ENCODE results near the gene BRSK2.

Gene BRSK2

DNA sequence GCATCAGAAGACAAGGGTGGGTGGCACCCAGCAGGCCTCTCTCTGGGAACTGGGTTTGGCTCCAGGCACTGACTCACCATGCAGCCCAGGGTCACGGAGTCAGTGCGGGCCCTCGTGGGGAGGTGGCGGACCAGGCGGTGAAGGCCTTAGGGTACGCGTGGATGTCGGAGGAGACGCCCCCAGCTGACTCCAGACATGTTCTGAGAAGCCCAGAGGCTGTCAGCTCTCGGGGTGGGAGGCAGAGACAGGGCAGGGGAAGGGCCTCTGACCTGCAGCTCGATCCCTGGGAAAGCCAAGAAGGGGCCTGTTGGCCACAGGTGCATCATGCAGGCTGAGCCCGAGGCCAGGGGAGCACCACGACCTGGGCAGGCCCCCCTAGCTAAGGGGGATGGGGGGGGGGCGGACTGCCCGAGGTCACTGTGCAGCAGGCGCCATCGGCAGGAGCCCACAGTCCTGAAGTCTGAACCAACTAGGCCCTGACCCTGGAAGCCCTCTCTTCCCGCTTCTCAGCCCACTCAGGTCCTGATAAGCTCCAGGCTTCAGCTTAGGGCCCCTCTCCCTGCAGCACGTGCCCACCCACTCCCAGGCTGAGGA lies 78.8 kb downstream of the BRSK2 start:
- DNase-seq (ENCODE audit: low read depth in 2 of 2), result no peak

DNA sequence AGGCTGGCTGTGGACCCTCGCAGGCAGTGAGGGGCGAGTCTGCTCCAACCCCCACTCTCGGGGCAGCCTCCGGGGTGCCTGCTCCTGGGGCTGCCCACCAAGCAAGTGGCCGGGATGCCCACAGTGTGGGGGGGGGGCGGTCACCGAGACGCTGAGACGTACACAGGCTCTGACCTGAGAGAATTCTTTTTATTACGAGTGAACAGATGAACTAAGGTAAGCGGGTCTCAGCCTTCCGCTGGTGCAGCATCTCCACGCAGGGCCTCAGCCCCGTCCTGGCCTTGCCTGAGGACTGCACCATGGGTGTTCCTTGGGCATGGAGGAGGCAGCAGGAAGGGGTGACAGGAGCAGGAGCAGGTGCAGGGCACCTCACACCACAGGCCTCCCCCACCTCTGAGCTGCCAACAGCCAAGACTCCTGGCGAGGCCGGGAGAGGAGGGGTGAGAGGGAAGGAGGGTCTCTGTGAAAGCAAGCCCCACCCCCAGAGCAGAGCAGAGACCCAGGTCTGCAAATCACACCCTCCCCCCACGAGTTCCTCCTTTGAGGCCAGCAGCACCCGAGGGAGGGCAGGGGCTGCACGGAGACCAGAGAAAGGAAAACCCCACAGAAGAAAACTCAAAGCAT lies 79.7 kb downstream of the BRSK2 start:
- DNase-seq (ENCODE audit: low read depth in 2 of 2), result no peak

DNA sequence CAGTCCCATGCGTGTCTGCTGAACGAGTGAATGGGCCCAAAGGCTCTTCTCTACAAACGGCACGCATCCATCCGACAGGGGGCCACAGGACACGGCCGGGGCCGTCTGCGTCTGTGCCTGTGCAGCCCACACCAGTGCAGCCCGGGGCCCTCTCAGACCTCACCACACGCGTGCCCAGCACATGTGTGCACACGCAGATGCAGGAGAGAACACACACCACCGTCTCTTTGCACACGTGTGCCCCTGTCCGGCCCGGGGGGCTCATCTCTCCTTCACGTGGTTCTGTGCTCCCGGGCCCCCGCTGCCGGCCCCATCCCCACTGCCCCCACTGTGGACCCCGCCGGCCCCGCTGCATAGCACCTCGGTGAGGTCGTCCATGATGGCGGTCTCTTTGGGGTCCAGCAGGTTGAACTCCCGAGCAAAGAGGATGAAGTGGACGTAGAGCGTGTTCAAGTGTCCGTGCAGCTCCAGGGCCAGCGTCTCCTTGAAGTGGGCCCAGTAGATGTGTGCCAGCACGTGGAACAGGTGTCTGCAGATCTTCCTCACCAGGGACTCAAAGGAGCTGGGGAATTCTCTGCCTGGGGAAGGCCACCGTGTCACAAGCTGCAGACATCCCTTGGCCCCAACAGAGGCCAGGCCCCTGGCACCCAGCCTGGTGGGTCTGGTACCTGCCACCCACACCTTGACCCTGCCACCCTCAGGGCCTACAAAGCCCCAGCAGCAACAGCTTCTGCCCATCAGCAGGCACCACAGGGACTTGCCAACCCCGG lies 80.4 kb downstream of the BRSK2 start:
- no peak for DNase-seq (ENCODE audit: low read depth in 2 of 2)

DNA sequence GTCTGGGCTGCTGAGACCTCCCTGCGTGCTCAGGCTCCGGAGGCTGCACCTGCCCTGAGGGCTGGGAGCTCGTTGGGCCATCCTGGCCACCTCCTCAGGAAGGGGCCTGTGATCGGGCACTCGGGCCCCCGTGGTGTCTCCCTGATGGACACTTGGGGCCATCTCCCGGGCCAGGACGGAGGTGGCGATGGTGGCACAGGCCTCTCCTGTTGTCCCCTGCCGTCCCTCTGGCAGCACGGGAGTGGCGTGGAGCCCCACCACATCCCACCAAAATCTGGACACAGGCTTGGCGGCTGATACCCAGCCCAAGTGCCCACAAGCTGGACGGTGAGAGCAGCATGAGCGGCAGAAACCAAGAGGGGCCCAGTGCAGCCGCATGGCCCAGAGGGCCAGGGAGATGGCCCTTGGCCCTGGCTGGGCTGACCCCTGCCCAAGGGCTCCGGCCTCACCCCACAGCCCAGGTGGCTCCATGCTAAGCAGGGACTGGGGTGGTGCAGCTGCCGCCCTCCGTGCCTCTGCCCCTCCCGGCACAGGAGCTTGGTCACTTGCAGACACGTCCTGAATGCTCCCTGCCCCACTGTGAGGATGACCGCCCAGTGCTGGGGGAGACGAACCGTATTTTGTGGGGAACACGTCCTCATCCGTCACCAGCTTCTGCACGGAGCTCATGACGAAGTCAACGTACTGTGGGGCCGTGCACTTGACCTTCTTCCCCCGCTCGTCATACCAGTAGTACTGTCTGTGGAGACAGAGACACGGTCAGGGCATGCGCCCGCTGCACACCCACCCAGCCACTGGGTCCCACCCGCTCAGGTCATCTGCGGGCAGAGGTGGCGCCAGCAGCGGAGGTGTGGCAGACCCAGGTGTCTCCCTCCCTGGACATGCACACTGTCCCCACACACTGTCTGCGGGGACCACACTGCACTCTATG lies 81.2 kb downstream of the BRSK2 start:
- no peak for DNase-seq (ENCODE audit: low read depth in 2 of 2)

GRCh38 chr11:1471736-1472135 lies 82.0 kb downstream of the BRSK2 start:
- no peak for DNase-seq (ENCODE audit: low read depth in 2 of 2)

DNA sequence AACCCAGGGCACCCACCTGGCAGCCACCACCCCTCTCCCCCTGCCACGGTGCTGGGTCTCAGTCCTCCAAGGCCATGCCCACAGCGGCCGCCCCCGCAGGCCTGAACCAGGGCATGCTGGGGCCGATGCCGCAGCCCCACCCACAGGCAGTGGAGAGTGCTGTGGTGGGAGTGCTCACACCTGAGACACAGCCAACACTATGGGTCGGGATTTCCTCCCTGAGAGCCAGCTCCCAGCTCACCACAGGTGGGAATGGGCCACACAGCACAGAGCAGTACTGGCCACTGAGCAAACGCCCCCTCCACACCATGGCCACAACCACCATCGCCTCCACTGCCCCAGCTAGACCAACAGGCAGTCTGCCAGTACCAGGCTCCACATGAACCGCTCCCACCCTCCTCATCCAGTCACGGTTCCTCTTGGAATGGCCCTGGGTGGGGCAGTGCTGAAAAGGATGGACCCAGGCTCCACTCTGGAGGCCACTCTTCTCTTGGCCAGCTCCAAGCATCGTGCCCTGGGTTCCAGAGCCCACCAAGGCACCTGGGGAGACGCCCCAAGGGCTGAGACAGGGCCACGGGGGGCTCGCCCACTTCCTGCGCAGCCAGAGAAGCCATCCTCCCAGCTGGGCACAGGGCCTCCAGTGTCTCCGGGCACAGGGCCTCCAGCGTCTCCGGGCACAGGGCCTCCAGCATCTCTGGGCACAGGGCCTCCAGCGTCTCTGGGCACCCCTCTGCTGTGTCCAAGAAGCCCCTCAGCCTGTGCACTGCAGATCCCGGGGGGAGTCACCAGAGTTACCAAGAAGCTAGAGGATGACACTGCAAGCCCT lies 82.7 kb downstream of the BRSK2 start:
- no peak for DNase-seq (ENCODE audit: low read depth in 2 of 2)

- DNase-seq (ENCODE audit: low read depth in 2 of 2), result no peak
Observed at GRCh38 chr11:1473011-1473628, 83.4 kb downstream of the BRSK2 start.

- no peak for DNase-seq (ENCODE audit: low read depth in 2 of 2)
Observed at GRCh38 chr11:1473786-1474185, 84.1 kb downstream of the BRSK2 start.

DNA sequence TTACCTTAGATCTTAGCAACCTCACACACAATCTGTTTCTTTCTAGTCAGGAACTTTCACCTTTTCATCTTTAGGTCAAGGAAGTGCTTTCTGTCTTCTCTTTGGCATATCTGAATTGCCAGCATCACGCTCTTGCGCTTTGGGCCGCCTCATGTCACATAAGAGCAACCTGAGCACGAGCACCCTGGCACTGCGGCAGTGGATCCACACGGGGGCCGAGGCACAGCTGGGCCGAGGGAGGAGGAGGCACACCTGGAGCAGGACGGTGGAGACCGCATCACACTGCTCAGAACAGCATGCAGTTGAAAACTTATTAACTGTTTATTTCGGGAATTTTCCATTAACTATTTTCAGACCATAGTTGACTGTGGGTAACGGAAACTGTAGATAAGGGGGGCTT lies 86.1 kb downstream of the BRSK2 start:
- no peak for DNase-seq (ENCODE audit: low read depth in 2 of 2)

DNA sequence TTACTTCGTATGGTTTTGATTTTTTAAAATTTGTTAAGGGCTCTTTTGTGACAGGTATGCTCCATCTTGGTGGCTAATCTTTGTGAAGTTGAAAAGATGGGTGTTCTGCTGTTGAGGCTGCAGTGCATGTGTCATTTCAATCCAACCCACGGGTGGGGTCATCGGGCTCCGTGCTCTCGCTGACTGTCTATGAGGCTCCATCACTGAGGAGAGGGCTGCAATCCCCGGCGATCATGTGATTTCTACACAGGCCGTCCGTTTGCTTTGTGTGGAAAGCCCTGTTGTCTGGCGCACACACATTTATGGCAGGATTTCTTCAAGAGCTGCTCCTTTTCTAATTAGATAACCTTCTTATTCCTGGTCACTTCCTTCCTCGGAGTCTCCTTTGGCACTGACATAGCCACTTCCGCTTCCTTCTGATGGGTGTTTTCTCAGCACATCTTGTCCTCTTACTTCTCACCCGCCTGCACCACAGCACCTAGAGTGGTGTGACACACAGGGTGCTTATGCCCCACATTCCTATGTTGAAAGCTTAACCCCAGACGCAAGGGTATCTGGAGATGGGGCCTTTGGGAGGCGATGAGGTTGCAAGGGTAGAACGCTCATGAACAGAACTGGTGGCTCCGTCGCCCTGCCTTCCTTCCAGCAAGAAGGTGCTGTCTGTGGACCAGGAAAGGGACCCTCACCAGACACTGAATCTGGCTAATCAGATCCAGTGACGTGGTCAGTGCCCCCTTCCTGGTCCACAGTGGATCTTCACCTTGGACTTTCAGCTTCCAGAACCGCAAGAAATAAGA lies 87.4 kb downstream of the BRSK2 start:
- DNase-seq (ENCODE audit: low read depth in 2 of 2), result no peak

DNA sequence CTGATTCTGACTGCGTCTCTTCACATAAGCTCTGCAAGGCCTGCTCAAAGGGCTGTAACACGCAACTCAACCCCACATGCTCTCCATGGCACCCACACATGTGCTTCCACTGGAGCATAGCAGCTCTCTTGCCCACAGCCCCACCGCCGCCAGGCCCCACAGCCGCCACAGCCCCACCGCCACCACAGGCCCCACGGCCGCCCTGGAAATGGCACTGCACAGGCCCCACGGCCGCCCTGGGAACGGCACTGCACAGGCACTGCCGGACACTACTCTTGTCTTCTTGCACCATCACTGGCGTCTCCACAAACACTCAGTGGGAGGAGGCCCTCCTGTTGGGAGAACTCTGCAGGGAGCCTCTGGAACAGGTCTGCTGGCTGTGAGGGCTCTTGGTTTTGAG lies 88.3 kb downstream of the BRSK2 start:
- DNase-seq (ENCODE audit: low read depth in 2 of 2), result no peak

- DNase-seq (ENCODE audit: low read depth in 2 of 2), result no peak
Observed at GRCh38 chr11:1478544-1478943, 88.8 kb downstream of the BRSK2 start.

GRCh38 chr11:1479006-1479677 lies 89.4 kb downstream of the BRSK2 start:
- no peak for DNase-seq (ENCODE audit: low read depth in 2 of 2)

DNA sequence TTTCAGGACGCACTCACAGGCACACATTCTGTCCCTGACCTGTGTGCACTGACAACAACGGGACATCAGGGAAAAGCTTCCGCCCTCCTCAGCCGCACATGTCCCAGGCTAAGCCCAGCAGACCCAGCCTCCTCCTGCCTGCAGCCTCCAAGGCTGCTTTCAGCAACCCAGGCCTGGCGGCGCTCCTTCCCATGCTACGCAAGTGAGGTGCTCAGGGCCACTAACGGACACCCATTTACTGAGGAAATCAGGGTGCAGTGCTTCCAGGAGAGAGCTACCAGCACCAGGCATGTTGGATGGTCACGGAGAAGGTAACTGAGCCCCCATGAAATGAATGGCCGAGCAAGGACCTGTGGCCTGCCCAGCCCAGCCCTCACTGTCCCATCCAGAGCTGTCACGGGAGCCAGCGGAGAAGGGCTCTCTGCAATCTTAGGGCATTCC lies 90.0 kb downstream of the BRSK2 start:
- DNase-seq (ENCODE audit: low read depth in 2 of 2), result no peak

- DNase-seq (ENCODE audit: low read depth in 2 of 2), result no peak
Observed at GRCh38 chr11:1480191-1480554, 90.4 kb downstream of the BRSK2 start.

DNA sequence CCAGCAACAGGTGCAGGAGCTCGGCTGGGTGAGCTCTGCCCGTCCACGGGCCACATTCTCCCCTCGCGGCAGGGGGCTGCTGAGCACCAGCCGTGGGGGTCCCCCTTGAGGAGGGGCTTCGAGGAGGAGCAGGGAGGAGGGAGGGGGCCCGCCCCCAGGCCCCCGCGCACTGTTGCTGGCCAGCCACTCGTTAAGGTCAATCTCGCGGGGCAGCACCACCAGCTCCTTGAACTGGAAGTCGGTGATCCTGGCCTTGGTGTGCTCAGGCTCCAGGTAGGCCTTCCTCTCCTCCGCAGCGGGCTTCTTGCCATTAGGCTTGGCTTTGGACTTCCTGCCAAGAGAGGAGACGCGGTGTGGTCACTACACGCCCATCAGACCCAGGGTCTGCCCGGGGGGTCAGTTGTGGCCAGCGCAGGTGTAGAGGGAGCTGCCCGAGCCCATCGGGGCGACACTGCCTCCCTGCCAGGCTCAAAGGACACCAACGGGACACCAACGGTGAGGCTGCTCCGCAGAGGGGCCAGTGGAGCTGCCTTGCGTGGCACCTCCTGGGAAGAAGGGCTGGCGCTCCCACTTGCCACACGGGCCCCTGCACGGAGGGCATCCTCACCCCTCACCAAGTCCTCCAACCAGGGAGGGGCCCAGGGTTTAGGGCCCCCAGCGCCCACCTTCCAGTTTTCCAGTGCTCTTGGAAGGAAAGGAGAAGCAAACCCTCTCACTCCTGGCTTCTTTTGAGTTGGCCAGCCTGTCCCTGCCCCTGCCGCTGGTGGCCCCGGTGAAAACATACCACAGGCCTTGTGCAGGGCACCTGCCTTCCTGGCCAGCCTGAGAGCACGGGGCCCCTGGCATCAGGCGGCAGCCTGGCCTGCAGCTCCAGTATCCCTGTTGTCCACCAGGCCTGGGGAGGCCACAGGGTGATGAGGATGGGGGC lies 91.1 kb downstream of the BRSK2 start:
- DNase-seq (ENCODE audit: low read depth in 2 of 2), result no peak

- DNase-seq (ENCODE audit: low read depth in 2 of 2), result no peak
Observed at GRCh38 chr11:1481483-1481825, 91.7 kb downstream of the BRSK2 start.

DNA sequence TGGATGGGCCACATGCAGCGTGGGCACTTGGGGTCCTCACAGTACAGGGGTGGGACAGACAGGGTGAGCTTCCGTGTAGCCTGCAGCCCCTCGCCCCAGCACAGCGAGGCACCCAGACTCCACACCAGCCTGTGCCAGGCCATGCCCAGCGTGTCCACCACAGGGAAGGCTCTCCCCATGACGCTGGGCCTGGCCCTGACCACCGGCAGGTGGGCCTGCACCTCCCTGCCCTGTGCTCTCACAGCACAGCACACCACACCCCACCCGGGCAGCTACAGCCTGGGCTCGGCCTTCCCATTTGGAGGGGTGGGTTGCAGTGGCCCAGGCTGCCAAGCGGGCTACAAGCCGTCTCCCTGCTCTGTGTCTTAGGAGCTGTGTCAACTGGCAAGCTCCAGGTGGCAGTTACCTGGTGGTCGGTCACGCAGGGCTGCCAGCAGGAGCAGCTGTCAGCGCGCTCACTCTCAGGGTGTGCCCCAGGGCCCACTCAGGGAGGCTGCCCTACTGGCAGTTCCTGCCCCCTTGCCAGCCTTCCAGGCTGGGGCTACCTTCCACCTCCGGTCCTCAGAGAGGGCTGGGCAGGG lies 92.2 kb downstream of the BRSK2 start:
- DNase-seq (ENCODE audit: low read depth in 2 of 2), result no peak
